Osteoblast (primary cell): ENCODE results near the gene NACA. TPM values are rescaled to one million over a fixed set of nuclear protein-coding genes. Genes with fewer than 3 reads are reported as not detected.
A peak's percentile ranks its signal among the peaks of the same experiment; 100 is the strongest.

Experiments
- DNase-seq: peaks from one replicate; pipeline ENCODE4 v3.0.0; 2011; ENCODE audit warnings: low spot score, mixed read lengths; ENCODE audit not compliant: insufficient read length; ENCODE audit errors: missing footprints
- H2AFZ ChIP-seq: 2 replicates; pipeline ENCODE4 v1.6.0; 2011; ENCODE audit warnings: mild to moderate bottlenecking, low read length
- H3K27ac ChIP-seq: 2 replicates; pipeline ENCODE4 v1.5.1; 2011; ENCODE audit warnings: mild to moderate bottlenecking, low read depth, low read length, moderate library complexity
- H3K27me3 ChIP-seq: 2 replicates; pipeline ENCODE4 v1.6.0; 2012; ENCODE audit warnings: mild to moderate bottlenecking, control low read depth, inconsistent platforms, low read length, moderate library complexity; ENCODE audit not compliant: insufficient read depth
- H3K36me3 ChIP-seq: 2 replicates; pipeline ENCODE4 v1.5.1; 2011; ENCODE audit warnings: mild to moderate bottlenecking, low read length, control low read depth, moderate library complexity; ENCODE audit not compliant: insufficient read depth
- H3K4me1 ChIP-seq: 2 replicates; pipeline ENCODE4 v1.5.1; 2011; ENCODE audit warnings: mild to moderate bottlenecking, low read length, control low read depth, moderate library complexity; ENCODE audit not compliant: insufficient read depth
- H3K4me2 ChIP-seq: 2 replicates; pipeline ENCODE4 v1.6.0; 2011; ENCODE audit warnings: mild to moderate bottlenecking, low read length; ENCODE audit not compliant: insufficient read depth
- H3K4me3 ChIP-seq: fragments of 200-600 bp; sonication (generic); 3 replicates; pipeline ENCODE4 v1.5.1; 2012; ENCODE audit warnings: mild to moderate bottlenecking, low read length, inconsistent platforms; ENCODE audit not compliant: insufficient read depth
- H3K79me2 ChIP-seq: 2 replicates; pipeline ENCODE4 v1.6.0; 2012; ENCODE audit warnings: mild to moderate bottlenecking, low read length, control low read depth, inconsistent platforms; ENCODE audit not compliant: insufficient read depth
- H3K9me3 ChIP-seq: 2 replicates; pipeline ENCODE4 v1.5.1; 2011; ENCODE audit warnings: low read depth, low read length, control low read depth
- H4K20me1 ChIP-seq: 2 replicates; pipeline ENCODE4 v1.6.0; 2012; ENCODE audit warnings: mild to moderate bottlenecking, low read length, control low read depth; ENCODE audit not compliant: insufficient read depth
- total RNA-seq: library from RNA; depleted of rRNA; stranded (reverse); fragments of >200 nt; gene quantifications from 2 replicates; pipeline ENCODE4 v1.2.3, GENCODE V29; 2012
- TF ChIP-seq, protein P1 (sequence below): IDR thresholded peaks from 2 replicates; pipeline ENCODE4 v1.5.1; 2011; ENCODE audit warnings: mild to moderate bottlenecking, low read depth, low read length, moderate library complexity; ENCODE audit errors: extremely low read depth

Gene NACA
- total RNA-seq, 1 donor, result 845 TPM

DNA sequence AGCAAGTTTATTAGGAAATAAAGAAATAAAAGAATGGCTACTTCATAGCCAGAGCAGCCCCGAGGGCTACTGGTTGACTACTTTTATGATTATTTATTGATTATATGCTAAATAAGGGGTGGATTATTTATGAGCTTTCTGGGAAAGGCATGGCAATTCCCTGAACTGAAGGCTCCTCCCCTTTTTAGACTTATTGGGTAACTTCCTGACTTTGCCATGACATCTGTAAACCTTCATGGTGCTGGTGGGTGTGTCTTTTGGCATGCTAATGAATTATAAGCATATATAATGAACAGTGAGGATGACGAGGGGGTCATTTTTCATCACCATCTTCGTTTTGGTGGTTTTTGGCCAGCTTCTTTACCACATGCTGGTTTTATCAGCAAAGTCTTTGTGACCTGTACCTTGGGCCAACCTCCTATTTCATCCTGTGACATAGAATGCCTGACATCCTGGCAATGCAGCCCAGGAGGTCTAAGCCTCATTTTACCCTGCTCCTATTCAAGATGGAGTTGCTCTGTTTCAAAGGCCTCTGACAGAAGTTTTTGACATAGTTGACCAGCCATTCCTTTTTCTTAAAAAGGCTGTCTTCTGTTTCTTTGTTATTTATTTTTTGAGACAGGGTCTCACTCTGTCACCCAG lies 26.0 kb downstream of the NACA start:
- DNase-seq, result peak; percentile 22

DNA sequence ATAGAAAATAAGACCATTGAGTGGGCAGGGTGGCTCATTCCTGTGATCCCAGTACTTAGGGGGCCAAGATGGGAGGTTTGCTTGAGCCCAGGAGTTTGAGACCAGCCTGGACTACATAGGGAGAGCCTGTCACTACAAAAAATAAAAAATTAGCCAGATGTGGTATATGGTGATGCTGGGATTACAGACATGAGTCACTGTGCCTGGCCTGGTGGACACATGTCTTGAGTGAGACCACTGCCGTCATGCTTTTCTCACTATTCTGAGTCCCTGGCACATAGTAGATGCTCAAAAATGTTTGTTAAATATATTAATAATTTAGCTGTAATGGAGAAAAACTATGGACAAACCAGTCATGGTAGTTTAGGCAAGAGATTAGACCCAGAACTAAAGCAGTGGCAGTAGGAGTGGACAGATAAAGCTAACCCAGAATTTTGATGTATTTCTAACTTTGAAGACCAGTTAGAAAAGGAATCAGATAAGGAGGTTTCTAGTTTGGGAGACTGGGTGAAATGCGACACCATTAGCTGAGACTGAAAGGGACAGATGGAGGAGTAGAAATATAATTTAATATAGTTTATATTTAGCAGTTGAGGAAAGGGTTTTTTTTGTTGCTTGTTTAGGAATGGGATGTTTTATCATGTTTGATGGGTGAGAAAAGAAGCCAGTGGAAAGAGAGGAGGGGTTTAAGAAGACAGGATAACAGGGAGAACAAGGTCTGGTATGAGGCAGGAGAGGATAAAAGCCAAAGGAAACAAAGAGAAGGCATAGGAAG lies 29.6 kb downstream of the NACA start:
- no peak overlapping the region for H3K27ac ChIP-seq
- no peak overlapping the region for H3K4me2 ChIP-seq
- H3K79me2 ChIP-seq, result no peaks in the 10 kb centered on the region
- DNase-seq, result peak; percentile 67
- H4K20me1 ChIP-seq, result no peaks in the 10 kb centered on the region
- no peak overlapping the region for H3K4me3 ChIP-seq
- H3K36me3 ChIP-seq, result no peaks in the 10 kb centered on the region
- H3K4me1 ChIP-seq, result no peaks in the 10 kb centered on the region
- TF ChIP-seq, protein P1, sequence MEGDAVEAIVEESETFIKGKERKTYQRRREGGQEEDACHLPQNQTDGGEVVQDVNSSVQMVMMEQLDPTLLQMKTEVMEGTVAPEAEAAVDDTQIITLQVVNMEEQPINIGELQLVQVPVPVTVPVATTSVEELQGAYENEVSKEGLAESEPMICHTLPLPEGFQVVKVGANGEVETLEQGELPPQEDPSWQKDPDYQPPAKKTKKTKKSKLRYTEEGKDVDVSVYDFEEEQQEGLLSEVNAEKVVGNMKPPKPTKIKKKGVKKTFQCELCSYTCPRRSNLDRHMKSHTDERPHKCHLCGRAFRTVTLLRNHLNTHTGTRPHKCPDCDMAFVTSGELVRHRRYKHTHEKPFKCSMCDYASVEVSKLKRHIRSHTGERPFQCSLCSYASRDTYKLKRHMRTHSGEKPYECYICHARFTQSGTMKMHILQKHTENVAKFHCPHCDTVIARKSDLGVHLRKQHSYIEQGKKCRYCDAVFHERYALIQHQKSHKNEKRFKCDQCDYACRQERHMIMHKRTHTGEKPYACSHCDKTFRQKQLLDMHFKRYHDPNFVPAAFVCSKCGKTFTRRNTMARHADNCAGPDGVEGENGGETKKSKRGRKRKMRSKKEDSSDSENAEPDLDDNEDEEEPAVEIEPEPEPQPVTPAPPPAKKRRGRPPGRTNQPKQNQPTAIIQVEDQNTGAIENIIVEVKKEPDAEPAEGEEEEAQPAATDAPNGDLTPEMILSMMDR, result no peak
- no peaks in the 10 kb centered on the region for H3K9me3 ChIP-seq
- no peaks in the 10 kb centered on the region for H3K27me3 ChIP-seq
- H2AFZ ChIP-seq, result no peak overlapping the region

More for the DNA sequence above, 26.0 kb downstream of the NACA start:
- H3K4me2 ChIP-seq, result no peak overlapping the region
- no peaks in the 10 kb centered on the region for H3K27me3 ChIP-seq
- TF ChIP-seq, protein P1, result no peak
- H3K79me2 ChIP-seq, result no peaks in the 10 kb centered on the region
- H2AFZ ChIP-seq, result no peak overlapping the region
- H3K4me1 ChIP-seq, result peaks cover 5% of the 10 kb centered on the region
- H3K36me3 ChIP-seq, result no peaks in the 10 kb centered on the region
- no peaks in the 10 kb centered on the region for H4K20me1 ChIP-seq
- no peaks in the 10 kb centered on the region for H3K9me3 ChIP-seq
- no peak overlapping the region for H3K4me3 ChIP-seq
- no peak overlapping the region for H3K27ac ChIP-seq

DNA sequence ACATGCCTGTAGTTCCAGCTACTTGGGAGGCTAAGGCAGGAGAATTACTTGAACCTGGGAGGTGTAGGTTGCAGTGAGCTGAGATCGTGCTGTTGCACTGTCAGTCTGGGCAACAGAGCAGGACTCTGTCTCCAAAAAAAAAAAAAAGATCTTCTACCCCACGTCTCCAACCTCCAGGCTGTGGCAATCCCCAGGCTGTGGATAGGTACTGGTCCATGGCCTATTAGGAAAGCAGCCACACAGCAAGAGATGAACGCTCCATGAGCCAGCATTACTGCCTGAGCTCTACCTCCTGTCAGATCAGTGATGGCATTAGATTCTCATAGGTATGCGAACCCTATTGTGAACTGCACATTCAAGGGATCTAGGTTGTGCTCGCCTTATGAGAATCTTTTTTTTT lies 30.9 kb downstream of the NACA start:
- Histone ChIP-seq H3K79me2 (peaks cover under 1% of the 10 kb centered on the region), H3K4me3 (no peak overlapping the region), H4K20me1 (no peaks in the 10 kb centered on the region), H3K4me1 (peaks cover 2% of the 10 kb centered on the region), H3K4me2 (no peak overlapping the region), H3K27ac (no peak overlapping the region), H3K36me3 (no peaks in the 10 kb centered on the region), H3K9me3 (no peaks in the 10 kb centered on the region), H2AFZ (no peak overlapping the region), H3K27me3 (no peaks in the 10 kb centered on the region)
- TF ChIP-seq, protein P1, result no peak
- peak; percentile 13 for DNase-seq

DNA sequence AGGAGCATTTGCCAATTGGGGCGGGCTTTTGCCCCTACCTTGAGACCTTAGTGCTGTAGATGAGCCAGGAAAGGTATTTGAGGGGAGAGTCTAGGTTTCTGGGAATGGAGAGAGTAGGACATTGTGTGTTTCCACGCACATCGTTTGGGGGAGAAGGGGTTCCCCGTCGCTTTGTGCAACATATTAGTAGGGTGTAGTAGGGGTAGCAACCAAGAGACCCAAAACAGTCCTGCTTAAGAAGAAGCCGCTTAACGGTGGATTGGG lies 36.3 kb downstream of the NACA start:
- Histone ChIP-seq H4K20me1 (peaks cover 26% of the 10 kb centered on the region), H3K27ac (peak overlapping the region; percentile 92), H3K79me2 (peaks cover 45% of the 10 kb centered on the region), H3K4me3 (peak overlapping the region; percentile 84), H2AFZ (peak overlapping the region; percentile 89), H3K4me2 (peak overlapping the region; percentile 98), H3K4me1 (peaks cover 25% of the 10 kb centered on the region), H3K27me3 (no peaks in the 10 kb centered on the region), H3K36me3 (no peaks in the 10 kb centered on the region), H3K9me3 (no peaks in the 10 kb centered on the region)
- TF ChIP-seq, protein P1, result no peak
- DNase-seq, result no peak
